Measurements from ENCODE around the gene CEP164. TPM values are rescaled to one million over a fixed set of nuclear protein-coding genes. Genes with fewer than 3 reads are reported as not detected.

CEP164 gene
- total RNA-seq, 1 donor from 2014 or later = 40.1 TPM

DNA sequence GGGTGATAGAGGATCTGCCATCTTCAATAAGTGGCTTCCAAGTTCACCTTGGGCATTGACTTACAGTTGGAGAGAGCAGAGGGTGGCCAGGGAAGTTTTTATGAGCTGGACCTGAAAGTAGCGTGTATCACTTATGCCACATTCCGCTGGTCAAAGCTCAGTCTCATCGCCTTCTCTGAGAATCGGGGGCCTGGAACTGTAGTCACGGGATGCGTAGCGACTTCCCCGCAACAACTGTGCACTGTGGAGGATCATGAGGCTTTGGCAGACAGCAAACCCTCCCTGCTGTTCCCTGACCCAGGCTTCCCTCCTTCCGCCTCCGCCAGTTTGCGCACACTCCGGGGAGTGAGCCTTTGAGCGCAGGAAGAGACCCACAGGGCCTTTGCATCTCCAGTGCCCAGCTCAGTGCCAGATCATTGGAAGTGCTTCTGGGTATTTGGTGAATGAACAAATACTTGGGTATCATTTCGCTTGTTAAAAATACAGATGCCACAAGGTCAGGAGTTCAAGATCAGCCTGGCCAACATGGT, 95.5 kb downstream of the CEP164 start:
- Mint-ChIP-seq H3K27me3 (ENCODE audit: unreplicated experiment) (peaks cover 28% of the 10 kb centered on the region), H3K27ac (ENCODE audit: unreplicated experiment) (no peak overlapping the region), H3K9me3 (ENCODE audit: unreplicated experiment) (no peaks in the 10 kb centered on the region), H3K4me1 (ENCODE audit: unreplicated experiment) (no peaks in the 10 kb centered on the region), H3K4me3 (ENCODE audit: unreplicated experiment) (no peak overlapping the region), H3K36me3 (ENCODE audit: unreplicated experiment) (no peaks in the 10 kb centered on the region)
- TF ChIP-seq, protein P1, sequence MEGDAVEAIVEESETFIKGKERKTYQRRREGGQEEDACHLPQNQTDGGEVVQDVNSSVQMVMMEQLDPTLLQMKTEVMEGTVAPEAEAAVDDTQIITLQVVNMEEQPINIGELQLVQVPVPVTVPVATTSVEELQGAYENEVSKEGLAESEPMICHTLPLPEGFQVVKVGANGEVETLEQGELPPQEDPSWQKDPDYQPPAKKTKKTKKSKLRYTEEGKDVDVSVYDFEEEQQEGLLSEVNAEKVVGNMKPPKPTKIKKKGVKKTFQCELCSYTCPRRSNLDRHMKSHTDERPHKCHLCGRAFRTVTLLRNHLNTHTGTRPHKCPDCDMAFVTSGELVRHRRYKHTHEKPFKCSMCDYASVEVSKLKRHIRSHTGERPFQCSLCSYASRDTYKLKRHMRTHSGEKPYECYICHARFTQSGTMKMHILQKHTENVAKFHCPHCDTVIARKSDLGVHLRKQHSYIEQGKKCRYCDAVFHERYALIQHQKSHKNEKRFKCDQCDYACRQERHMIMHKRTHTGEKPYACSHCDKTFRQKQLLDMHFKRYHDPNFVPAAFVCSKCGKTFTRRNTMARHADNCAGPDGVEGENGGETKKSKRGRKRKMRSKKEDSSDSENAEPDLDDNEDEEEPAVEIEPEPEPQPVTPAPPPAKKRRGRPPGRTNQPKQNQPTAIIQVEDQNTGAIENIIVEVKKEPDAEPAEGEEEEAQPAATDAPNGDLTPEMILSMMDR (IDR thresholded peaks at IDR 0.05) = no peak
- no peak for DNase-seq (ENCODE audit: extremely low spot score, unreplicated experiment)

DNA sequence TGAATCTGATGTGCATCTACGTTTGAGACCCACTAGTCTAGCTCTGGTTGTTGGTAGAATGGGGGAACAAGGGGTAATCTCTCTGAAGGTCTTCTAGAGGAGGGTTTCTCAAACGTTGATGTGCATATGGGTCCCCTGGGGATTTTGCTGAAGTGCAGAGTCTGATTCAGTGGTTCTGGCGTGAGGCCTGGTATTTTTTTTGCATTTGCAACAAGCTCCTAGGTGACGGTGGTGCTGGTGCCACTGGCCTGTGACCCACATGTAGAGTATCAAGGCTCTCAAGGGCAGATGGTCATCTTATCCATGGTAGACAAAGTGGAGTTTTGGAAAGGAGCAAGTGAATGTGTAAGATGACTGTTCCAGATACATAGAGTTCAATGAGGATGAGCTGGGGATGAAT, 97.1 kb downstream of the CEP164 start:
- TF ChIP-seq, protein P1 (IDR thresholded peaks at IDR 0.05) = no peak
- Mint-ChIP-seq H3K36me3 (ENCODE audit: unreplicated experiment) (no peaks in the 10 kb centered on the region), H3K27me3 (ENCODE audit: unreplicated experiment) (peaks cover 28% of the 10 kb centered on the region), H3K9me3 (ENCODE audit: unreplicated experiment) (no peaks in the 10 kb centered on the region), H3K4me1 (ENCODE audit: unreplicated experiment) (no peaks in the 10 kb centered on the region), H3K27ac (ENCODE audit: unreplicated experiment) (no peak overlapping the region), H3K4me3 (ENCODE audit: unreplicated experiment) (no peak overlapping the region)
- DNase-seq (ENCODE audit: extremely low spot score, unreplicated experiment) = no peak

DNA sequence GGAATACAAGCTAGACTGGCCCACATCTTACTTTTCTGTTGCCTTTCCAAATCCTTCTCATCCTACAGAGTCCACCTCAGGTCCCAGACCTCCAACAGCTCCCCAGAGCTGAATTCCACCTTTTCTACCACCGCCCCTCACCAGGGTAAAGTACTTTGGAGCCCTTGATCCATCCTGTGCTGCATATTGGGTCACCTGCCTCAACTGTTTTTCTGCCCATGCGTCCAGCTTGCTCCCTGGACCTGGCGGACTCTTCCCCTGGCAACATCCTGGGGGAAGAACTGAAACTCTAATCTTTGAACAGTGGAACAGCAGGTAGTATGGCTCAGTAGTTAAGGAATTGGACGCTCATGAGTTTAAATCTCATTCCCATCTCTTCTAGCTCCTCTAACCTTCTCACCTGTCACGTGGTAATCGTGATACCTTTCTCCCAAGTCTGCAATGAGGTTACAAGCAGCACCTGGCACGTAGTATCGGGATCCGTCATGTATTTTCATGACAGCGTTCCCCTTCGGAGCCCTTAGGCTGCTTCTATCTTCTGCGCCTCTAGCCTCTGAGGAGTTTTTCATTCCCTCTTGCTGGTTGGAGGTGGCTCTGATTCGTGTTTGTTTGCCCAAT, 98.1 kb downstream of the CEP164 start:
- no peaks in the 10 kb centered on the region for H3K36me3 Mint-ChIP-seq (ENCODE audit: unreplicated experiment)
- H3K4me3 Mint-ChIP-seq (ENCODE audit: unreplicated experiment) = no peak overlapping the region
- H3K27ac Mint-ChIP-seq (ENCODE audit: unreplicated experiment) = no peak overlapping the region
- no peaks in the 10 kb centered on the region for H3K4me1 Mint-ChIP-seq (ENCODE audit: unreplicated experiment)
- DNase-seq (ENCODE audit: extremely low spot score, unreplicated experiment) = no peak
- peaks cover 28% of the 10 kb centered on the region for H3K27me3 Mint-ChIP-seq (ENCODE audit: unreplicated experiment)
- H3K9me3 Mint-ChIP-seq (ENCODE audit: unreplicated experiment) = no peaks in the 10 kb centered on the region
- TF ChIP-seq, protein P1 (IDR thresholded peaks at IDR 0.05) = no peak

DNA sequence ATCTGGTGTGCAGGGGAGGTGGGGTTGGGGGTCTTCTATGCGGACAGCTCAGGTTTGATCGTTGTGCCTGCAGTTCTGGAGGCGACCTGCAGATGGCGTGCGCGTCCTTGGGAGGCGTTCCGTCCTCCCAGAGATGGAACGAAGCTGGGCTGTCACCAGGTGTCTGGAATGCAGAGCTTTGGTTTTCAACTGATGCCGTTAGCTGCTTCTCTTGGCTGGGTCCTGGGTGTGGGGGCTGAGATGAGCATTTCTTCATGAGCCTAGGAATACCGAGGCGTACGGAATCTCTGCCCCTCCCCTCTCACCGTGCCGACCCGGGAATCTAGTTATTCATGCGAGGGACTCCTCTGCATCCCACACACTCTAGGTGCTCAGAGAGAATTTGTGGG, 98.6 kb downstream of the CEP164 start:
- H3K36me3 Mint-ChIP-seq (ENCODE audit: unreplicated experiment) = no peaks in the 10 kb centered on the region
- H3K4me3 Mint-ChIP-seq (ENCODE audit: unreplicated experiment) = no peak overlapping the region
- TF ChIP-seq, protein P1 (IDR thresholded peaks at IDR 0.05) = peak; percentile 95
- peaks cover 30% of the 10 kb centered on the region for H3K27me3 Mint-ChIP-seq (ENCODE audit: unreplicated experiment)
- peak; percentile 91 for DNase-seq (ENCODE audit: extremely low spot score, unreplicated experiment)
- H3K4me1 Mint-ChIP-seq (ENCODE audit: unreplicated experiment) = no peaks in the 10 kb centered on the region
- H3K27ac Mint-ChIP-seq (ENCODE audit: unreplicated experiment) = no peak overlapping the region
- H3K9me3 Mint-ChIP-seq (ENCODE audit: unreplicated experiment) = no peaks in the 10 kb centered on the region

DNA sequence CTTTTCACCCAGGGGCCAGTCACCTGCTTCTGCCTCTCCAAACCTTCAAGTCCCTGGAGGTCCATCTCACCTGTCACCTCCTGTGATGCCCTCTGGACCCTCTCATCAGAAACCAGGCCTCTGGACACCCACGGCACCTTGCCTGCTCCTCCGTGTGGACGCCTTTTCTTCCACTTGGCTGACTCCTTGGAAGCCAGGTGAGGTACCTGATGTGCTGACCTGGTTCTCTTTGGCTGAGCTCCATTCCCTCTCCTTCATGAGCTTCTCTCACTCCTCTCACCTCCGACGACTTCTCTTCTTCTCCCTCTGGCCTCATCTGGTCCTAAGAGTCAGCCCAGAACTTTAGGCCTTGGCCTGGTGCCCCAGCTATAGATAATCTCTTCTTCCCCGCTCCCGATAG, 99.3 kb downstream of the CEP164 start:
- H3K4me1 Mint-ChIP-seq (ENCODE audit: unreplicated experiment) = no peaks in the 10 kb centered on the region
- H3K27me3 Mint-ChIP-seq (ENCODE audit: unreplicated experiment) = peaks cover 30% of the 10 kb centered on the region
- TF ChIP-seq, protein P1 (IDR thresholded peaks at IDR 0.05) = no peak
- H3K27ac Mint-ChIP-seq (ENCODE audit: unreplicated experiment) = no peak overlapping the region
- H3K4me3 Mint-ChIP-seq (ENCODE audit: unreplicated experiment) = no peak overlapping the region
- no peak for DNase-seq (ENCODE audit: extremely low spot score, unreplicated experiment)
- no peaks in the 10 kb centered on the region for H3K36me3 Mint-ChIP-seq (ENCODE audit: unreplicated experiment)
- no peaks in the 10 kb centered on the region for H3K9me3 Mint-ChIP-seq (ENCODE audit: unreplicated experiment)
